Ovary (tissue), 9 donors: ENCODE data around the gene GADD45B. TPM values are rescaled to one million over a fixed set of nuclear protein-coding genes. Genes with fewer than 3 reads are reported as not detected.

ENCODE experiments used
- DNase-seq, 5 donors: peaks; one replicate each; pipeline ENCODE4 v3.0.0-alpha.2; 2019 to 2020
- H3K27ac ChIP-seq, 2 donors: fragments of 200-600 bp; one replicate each; pipeline versions ENCODE4 v1.5.1 to v1.8.0; 2019 to 2022
- H3K27me3 ChIP-seq: fragments of 200-600 bp; one replicate; pipeline ENCODE4 v1.8.0; 2022
- H3K36me3 ChIP-seq: fragments of 200-600 bp; sonication (generic); one replicate; pipeline ENCODE4 v1.5.1; 2019
- H3K4me1 ChIP-seq: one replicate; pipeline ENCODE4 v1.8.1; 2013; ENCODE audit warnings: mild to moderate bottlenecking, moderate library complexity; ENCODE audit not compliant: insufficient read depth
- H3K4me3 ChIP-seq: fragments of 200-600 bp; sonication (generic); one replicate; pipeline ENCODE4 v1.5.1; 2017
- H3K9me3 ChIP-seq, 2 donors: fragments of 200-600 bp in 1 of 2; sonication (generic) in 1 of 2; one replicate each; pipeline versions ENCODE4 v1.5.1 to v1.8.1; 2013 to 2019; ENCODE audit warnings: mild to moderate bottlenecking in 1 of 2, moderate library complexity in 1 of 2
- CTCF ChIP-seq, 3 donors: fragments of 450-650 bp in 2 of 3; fragments of 200-600 bp in 1 of 3; IDR thresholded peaks; one replicate each; pipeline versions ENCODE4 v1.5.1 to v1.8.0; 2016 to 2022; ENCODE audit warnings: antibody characterized with exemption in 3 of 3, mild to moderate bottlenecking in 1 of 3
- EP300 ChIP-seq: sonication (generic); formaldehyde crosslinking; IDR thresholded peaks from one replicate; pipeline ENCODE4 v1.6.1; 2017; ENCODE audit warnings: antibody characterized with exemption
- POLR2A ChIP-seq: fragments of 450-650 bp; IDR thresholded peaks from one replicate; pipeline ENCODE4 v1.6.1; 2017; ENCODE audit warnings: antibody characterized with exemption, mild to moderate bottlenecking, moderate library complexity
- WGBS, 3 donors: extraction: QIAGEN DNeasy Blood & Tissue Kit in 1 of 3; methylation state at CpG; one replicate each; pipeline versions ENCODE4 v1.1.5 to v1.1.7; 2013 to 2017; 5-methylcytosine and 5-hydroxymethylcytosine counted together
- intact Hi-C, 4 donors: fragments of 100-400 bp; cut with DNase I; formaldehyde crosslinking; loops; one replicate each; pipeline versions ENCODE4 v1.11.0 to v1.15.1; 2022 to 2023
- polyA plus RNA-seq, 2 donors: library from polyadenylated mRNA; stranded (reverse); fragments of 200-250 nt in 1 of 2; fragments of 350-450 nt in 1 of 2; fragmentation: Illumina TruSeq in 1 of 2; extraction: RNeasy Lipid Tissue Mini Kit (QIAGEN cat#74804) in 1 of 2; gene quantifications; one replicate each; pipeline ENCODE4 v1.2.3, GENCODE V29; 2013 to 2014
- total RNA-seq, 7 donors: library from RNA; depleted of rRNA in 2 of 7; stranded (reverse); fragments of >200 nt in 2 of 7; fragmentation: NEBNext Ultra II Directional in 3 of 7; extraction: Animal tissue kit (Norgen Biotek cat#: 25700) in 3 of 7; gene quantifications; one replicate each; pipeline versions ENCODE4 v1.1.0 to v1.2.4, GENCODE V29; 2016 to 2023
- donor health status: DM: no; HTN: no; CAD: no; lungs with moderate emphysema.
- donor health status: DM: no; HTN: no; CAD: no.
- donor health status: Bipolar disorder and iron deficiency.
- donor health status: DM: yes; HTN: yes; CAD: no.
- donor health status: DM: no; HTN: no; CAD: no.
- donor health status: DM: yes; HTN: yes; CAD: no.

Gene GADD45B
- total and polyA plus RNA-seq, 9 donors = 17.8 to 414 (median 73.9) TPM

- peak overlapping the region in 1 of 2 donors; percentile 53 for H3K27ac ChIP-seq
- peaks cover 0 to 1% of the 10 kb centered on the region in 2 donors for H3K9me3 ChIP-seq
- H3K4me1 ChIP-seq = peaks cover 7% of the 10 kb centered on the region
- no peaks in the 10 kb centered on the region for H3K36me3 ChIP-seq
- intact Hi-C loops = loop anchor here in 2 of 4 donors (2.0 to 5.0 kb wide), 3 partner anchors 65 to 135 kb away; no protein-coding TSS in a partner anchor
- peak overlapping the region; percentile 86 for H3K4me3 ChIP-seq
- TF ChIP-seq EP300 = no peak
- TF ChIP-seq POLR2A = peak; percentile 10
- WGBS, 3 donors = 21 to 25% (median 24%) methylated on average over 20 to 21 of the region's 21 CpGs
- peak in 2 of 5 donors; percentile 52 to 56 for DNase-seq
- no peaks in the 10 kb centered on the region for H3K27me3 ChIP-seq
Measured at GRCh38 chr19:2477732-2478191, 1.8 kb downstream of the GADD45B start.

- WGBS, 3 donors = 2 to 5% (median 3%) methylated on average over 20 of the region's 20 CpGs
- Histone ChIP-seq H3K27me3 (no peaks in the 10 kb centered on the region), H3K9me3 (peaks cover 0 to 6% of the 10 kb centered on the region in 2 donors), H3K27ac (peak overlapping the region; percentile 60 to 62), H3K36me3 (no peaks in the 10 kb centered on the region), H3K4me1 (peaks cover 7% of the 10 kb centered on the region), H3K4me3 (peak overlapping the region; percentile 86)
- no peak for TF ChIP-seq EP300
- peak in 1 of 3 donors; percentile 48 for TF ChIP-seq CTCF (IDR thresholded peaks at IDR 0.05)
- TF ChIP-seq POLR2A = peak; percentile 32
- intact Hi-C loops = loop anchor here in 2 of 4 donors (5.0 kb wide), 2 partner anchors 64 to 134 kb away; no protein-coding TSS in a partner anchor
- DNase-seq = peak in 4 of 5 donors; percentile 56 to 80 (median 66)
Measured at GRCh38 chr19:2478278-2478755, 2.4 kb downstream of the GADD45B start.

GRCh38 chr19:2478756-2479555 lies 3.0 kb downstream of the GADD45B start:
- Histone ChIP-seq H3K4me1 (peaks cover 7% of the 10 kb centered on the region), H3K4me3 (peak overlapping the region; percentile 86), H3K27me3 (no peaks in the 10 kb centered on the region), H3K27ac (peak overlapping the region; percentile 60 to 62), H3K9me3 (peaks cover 0 to 6% of the 10 kb centered on the region in 2 donors), H3K36me3 (no peaks in the 10 kb centered on the region)
- TF ChIP-seq EP300 (no peak), CTCF (IDR thresholded peaks at IDR 0.05) (no peak), POLR2A (no peak)
- intact Hi-C loops = loop anchor here in 2 of 4 donors (5.0 kb wide), 2 partner anchors 63 to 133 kb away; no protein-coding TSS in a partner anchor
- 4 to 7% (median 4%) methylated on average over 29 to 39 of the region's 39 CpGs for WGBS, 3 donors
- DNase-seq = peak; percentile 75 to 86 (median 82)

- no peaks in the 10 kb centered on the region for H3K27me3 ChIP-seq
- WGBS, 3 donors = 85 to 87% (median 86%) methylated on average over 20 of the region's 20 CpGs
- DNase-seq = no peak
- H3K36me3 ChIP-seq = no peaks in the 10 kb centered on the region
- H3K4me1 ChIP-seq = peaks cover 7% of the 10 kb centered on the region
- intact Hi-C loops = loop anchor here in 2 of 4 donors (5.0 kb wide), 2 partner anchors 63 to 133 kb away; no protein-coding TSS in a partner anchor
- peak overlapping the region; percentile 86 for H3K4me3 ChIP-seq
- H3K9me3 ChIP-seq = peaks cover 0 to 6% of the 10 kb centered on the region in 2 donors
- TF ChIP-seq POLR2A (no peak), CTCF (IDR thresholded peaks at IDR 0.05) (no peak), EP300 (no peak)
- no peak overlapping the region for H3K27ac ChIP-seq
Measured at GRCh38 chr19:2479556-2480194, 3.7 kb downstream of the GADD45B start.
